ENCODE measurements around the gene RPGRIP1L. TPM values are rescaled to one million over a fixed set of nuclear protein-coding genes. Genes with fewer than 3 reads are reported as not detected.

RPGRIP1L gene
- total RNA-seq, 1 experiment from 2014 or later = 19.8 TPM

DNA sequence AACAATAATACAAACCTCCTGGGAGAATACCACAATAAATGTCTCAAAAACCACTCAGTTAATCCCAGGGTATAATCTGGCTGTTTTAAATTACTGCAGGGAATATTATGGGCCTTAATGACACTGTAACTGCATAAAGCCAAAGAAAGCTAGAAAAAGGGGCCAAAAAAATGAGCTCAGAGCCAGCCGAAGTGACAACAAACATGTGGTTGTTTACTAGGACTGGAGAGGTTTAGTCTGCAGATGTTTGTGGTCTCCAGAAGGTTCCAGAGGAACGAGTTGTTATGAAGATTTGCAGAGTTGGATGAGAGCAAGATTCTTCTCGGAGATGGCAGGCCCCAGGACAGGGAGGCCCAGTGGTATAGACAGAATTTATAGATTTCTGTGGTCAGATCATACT is 103.5 kb downstream of the RPGRIP1L start:
- Histone ChIP-seq H3K4me1 (ENCODE audit: insufficient read depth, low read length, poor library complexity, severe bottlenecking) (peaks cover 5% of the 10 kb centered on the region), H3K36me3 (ENCODE audit: insufficient read depth, low read length, poor library complexity, severe bottlenecking) (no peaks in the 10 kb centered on the region), H3K27ac (ENCODE audit: low read depth, low read length, poor library complexity, severe bottlenecking) (no peak overlapping the region), H3K4me3 (ENCODE audit: low read depth, low read length, poor library complexity, severe bottlenecking) (no peak overlapping the region), H3K9me3 (ENCODE audit: low read depth, low read length, poor library complexity, severe bottlenecking) (no peaks in the 10 kb centered on the region), H3K27me3 (replicated peaks; ENCODE audit: insufficient read depth, low read depth, low read length, poor library complexity) (no peaks in the 10 kb centered on the region)
- no TSS peak for BruUV-seq (replicated peaks)
- DNase-seq (ENCODE audit: low spot score) = no peak
- POLR2A ChIA-PET (ENCODE audit: low non-redundant PET) = no interaction called here
- TF ChIP-seq EZH2 (IDR thresholded peaks at IDR 0.05; ENCODE audit: borderline replicate concordance, low read depth, low read length, poor library complexity, severe bottlenecking) = no peak
- TF ChIP-seq, protein P1, sequence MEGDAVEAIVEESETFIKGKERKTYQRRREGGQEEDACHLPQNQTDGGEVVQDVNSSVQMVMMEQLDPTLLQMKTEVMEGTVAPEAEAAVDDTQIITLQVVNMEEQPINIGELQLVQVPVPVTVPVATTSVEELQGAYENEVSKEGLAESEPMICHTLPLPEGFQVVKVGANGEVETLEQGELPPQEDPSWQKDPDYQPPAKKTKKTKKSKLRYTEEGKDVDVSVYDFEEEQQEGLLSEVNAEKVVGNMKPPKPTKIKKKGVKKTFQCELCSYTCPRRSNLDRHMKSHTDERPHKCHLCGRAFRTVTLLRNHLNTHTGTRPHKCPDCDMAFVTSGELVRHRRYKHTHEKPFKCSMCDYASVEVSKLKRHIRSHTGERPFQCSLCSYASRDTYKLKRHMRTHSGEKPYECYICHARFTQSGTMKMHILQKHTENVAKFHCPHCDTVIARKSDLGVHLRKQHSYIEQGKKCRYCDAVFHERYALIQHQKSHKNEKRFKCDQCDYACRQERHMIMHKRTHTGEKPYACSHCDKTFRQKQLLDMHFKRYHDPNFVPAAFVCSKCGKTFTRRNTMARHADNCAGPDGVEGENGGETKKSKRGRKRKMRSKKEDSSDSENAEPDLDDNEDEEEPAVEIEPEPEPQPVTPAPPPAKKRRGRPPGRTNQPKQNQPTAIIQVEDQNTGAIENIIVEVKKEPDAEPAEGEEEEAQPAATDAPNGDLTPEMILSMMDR (conservative IDR thresholded peaks at IDR 0.05; ENCODE audit: low read depth, low read length) = no peak
- CTCF ChIA-PET = no interaction called here
- intact Hi-C loops (cut with micrococcal nuclease; ENCODE audit: unreplicated experiment) = no loop called here

- intact Hi-C loops (cut with micrococcal nuclease; ENCODE audit: unreplicated experiment) = no loop called here
- no peak for DNase-seq (ENCODE audit: low spot score)
- CTCF ChIA-PET = no interaction called here
These were observed 104.1 kb downstream of the RPGRIP1L start for GRCh38 chr16:53599548-53599947.

GRCh38 chr16:53598511-53599275 is 105.0 kb downstream of the RPGRIP1L start:
- POLR2A ChIA-PET (ENCODE audit: low non-redundant PET) = no interaction called here
- no peaks in the 10 kb centered on the region for H3K27me3 ChIP-seq (replicated peaks; ENCODE audit: insufficient read depth, low read depth, low read length, poor library complexity)
- no peaks in the 10 kb centered on the region for H3K36me3 ChIP-seq (ENCODE audit: insufficient read depth, low read length, poor library complexity, severe bottlenecking)
- CTCF ChIA-PET = no interaction called here
- no peaks in the 10 kb centered on the region for H3K9me3 ChIP-seq (ENCODE audit: low read depth, low read length, poor library complexity, severe bottlenecking)
- TF ChIP-seq EZH2 (IDR thresholded peaks at IDR 0.05; ENCODE audit: borderline replicate concordance, low read depth, low read length, poor library complexity, severe bottlenecking) = no peak
- TF ChIP-seq, protein P1 (conservative IDR thresholded peaks at IDR 0.05; ENCODE audit: low read depth, low read length) = no peak
- DNase-seq (ENCODE audit: low spot score) = peak; percentile 22
- no peak overlapping the region for H3K27ac ChIP-seq (ENCODE audit: low read depth, low read length, poor library complexity, severe bottlenecking)
- H3K4me1 ChIP-seq (ENCODE audit: insufficient read depth, low read length, poor library complexity, severe bottlenecking) = peaks cover 5% of the 10 kb centered on the region
- intact Hi-C loops (cut with micrococcal nuclease; ENCODE audit: unreplicated experiment) = no loop called here
- BruUV-seq (replicated peaks) = no TSS peak
- H3K4me3 ChIP-seq (ENCODE audit: low read depth, low read length, poor library complexity, severe bottlenecking) = no peak overlapping the region

More at GRCh38 chr16:53599548-53599947, 104.1 kb downstream of the RPGRIP1L start:
- POLR2A ChIA-PET (ENCODE audit: low non-redundant PET) = no interaction called here
- BruUV-seq (replicated peaks) = no TSS peak
- H3K9me3 ChIP-seq (ENCODE audit: low read depth, low read length, poor library complexity, severe bottlenecking) = no peaks in the 10 kb centered on the region
- peaks cover 5% of the 10 kb centered on the region for H3K4me1 ChIP-seq (ENCODE audit: insufficient read depth, low read length, poor library complexity, severe bottlenecking)
- H3K27me3 ChIP-seq (replicated peaks; ENCODE audit: insufficient read depth, low read depth, low read length, poor library complexity) = no peaks in the 10 kb centered on the region
- TF ChIP-seq, protein P1 (conservative IDR thresholded peaks at IDR 0.05; ENCODE audit: low read depth, low read length) = no peak
- no peak for TF ChIP-seq EZH2 (IDR thresholded peaks at IDR 0.05; ENCODE audit: borderline replicate concordance, low read depth, low read length, poor library complexity, severe bottlenecking)
- no peak overlapping the region for H3K4me3 ChIP-seq (ENCODE audit: low read depth, low read length, poor library complexity, severe bottlenecking)
- H3K27ac ChIP-seq (ENCODE audit: low read depth, low read length, poor library complexity, severe bottlenecking) = no peak overlapping the region
- H3K36me3 ChIP-seq (ENCODE audit: insufficient read depth, low read length, poor library complexity, severe bottlenecking) = no peaks in the 10 kb centered on the region

All from A673 (cell line).